GM12864 (cell line): ENCODE measurements around the gene RPAP3.

Experiments used
- DNase-seq: peaks from one replicate; pipeline ENCODE4 v3.0.0-alpha.2; 2011; ENCODE audit warnings: low read depth
- H3K4me3 ChIP-seq: 2 replicates; pipeline ENCODE4 v1.5.1; 2011; ENCODE audit warnings: mild to moderate bottlenecking, low read depth, low read length, control low read depth
- CTCF ChIP-seq: IDR thresholded peaks from 2 replicates; pipeline ENCODE4 v1.5.1; 2011; ENCODE audit warnings: low read depth, mild to moderate bottlenecking, moderate library complexity, low read length, control low read depth, inconsistent platforms; ENCODE audit errors: missing control alignments

RPAP3 gene

GRCh38 chr12:47737936-47738594 is 32.2 kb upstream of the RPAP3 start:
- H3K4me3 ChIP-seq, result no peak overlapping the region
- no peak for TF ChIP-seq CTCF
- DNase-seq, result no peak

DNA sequence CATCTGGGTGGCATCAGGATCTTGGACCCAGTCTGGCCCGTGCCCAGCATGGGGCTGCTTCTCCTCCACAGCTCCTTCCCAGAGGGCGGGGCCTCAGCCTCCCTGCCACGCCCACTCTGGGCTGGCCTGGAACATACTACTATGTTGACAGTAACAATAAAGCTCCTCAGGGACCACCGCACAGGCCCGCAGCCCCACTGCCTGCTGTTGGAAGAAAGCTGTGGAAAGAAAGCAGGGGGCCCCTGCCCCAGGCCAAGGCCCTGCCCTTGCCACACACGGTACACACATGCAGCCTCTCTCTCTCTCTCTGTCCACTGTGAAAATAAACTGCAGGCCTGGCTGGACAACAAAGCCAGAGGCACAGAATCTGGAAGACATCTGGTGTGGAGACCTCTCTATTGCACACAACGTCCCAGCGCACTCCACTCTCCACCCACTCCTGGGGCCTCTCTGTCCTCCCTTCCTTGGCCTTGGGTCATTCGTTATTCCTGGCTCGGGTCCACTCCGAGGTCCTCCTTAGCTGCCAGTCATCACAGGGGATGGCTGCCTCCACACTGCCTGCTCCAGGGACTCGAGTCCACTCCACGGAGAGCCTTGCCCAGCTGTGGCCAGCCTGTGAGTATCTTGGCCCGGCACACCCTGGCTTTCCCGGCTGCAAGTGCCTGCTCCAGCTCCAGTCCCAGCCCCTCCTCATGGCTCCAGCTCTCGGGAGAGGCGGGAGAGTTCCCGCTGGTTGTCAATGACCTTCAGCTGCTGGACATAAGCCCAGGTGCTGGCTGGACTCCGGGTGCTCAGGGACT is 31.2 kb upstream of the RPAP3 start:
- DNase-seq, result no peak
- no peak for TF ChIP-seq CTCF
- no peak overlapping the region for H3K4me3 ChIP-seq

GRCh38 chr12:47736216-47736615 is 30.4 kb upstream of the RPAP3 start:
- DNase-seq, result no peak
- H3K4me3 ChIP-seq, result no peak overlapping the region
- TF ChIP-seq CTCF, result no peak

- no peak for TF ChIP-seq CTCF
- no peak overlapping the region for H3K4me3 ChIP-seq
- DNase-seq, result no peak
These were observed 29.8 kb upstream of the RPAP3 start for GRCh38 chr12:47735649-47736048.

DNA sequence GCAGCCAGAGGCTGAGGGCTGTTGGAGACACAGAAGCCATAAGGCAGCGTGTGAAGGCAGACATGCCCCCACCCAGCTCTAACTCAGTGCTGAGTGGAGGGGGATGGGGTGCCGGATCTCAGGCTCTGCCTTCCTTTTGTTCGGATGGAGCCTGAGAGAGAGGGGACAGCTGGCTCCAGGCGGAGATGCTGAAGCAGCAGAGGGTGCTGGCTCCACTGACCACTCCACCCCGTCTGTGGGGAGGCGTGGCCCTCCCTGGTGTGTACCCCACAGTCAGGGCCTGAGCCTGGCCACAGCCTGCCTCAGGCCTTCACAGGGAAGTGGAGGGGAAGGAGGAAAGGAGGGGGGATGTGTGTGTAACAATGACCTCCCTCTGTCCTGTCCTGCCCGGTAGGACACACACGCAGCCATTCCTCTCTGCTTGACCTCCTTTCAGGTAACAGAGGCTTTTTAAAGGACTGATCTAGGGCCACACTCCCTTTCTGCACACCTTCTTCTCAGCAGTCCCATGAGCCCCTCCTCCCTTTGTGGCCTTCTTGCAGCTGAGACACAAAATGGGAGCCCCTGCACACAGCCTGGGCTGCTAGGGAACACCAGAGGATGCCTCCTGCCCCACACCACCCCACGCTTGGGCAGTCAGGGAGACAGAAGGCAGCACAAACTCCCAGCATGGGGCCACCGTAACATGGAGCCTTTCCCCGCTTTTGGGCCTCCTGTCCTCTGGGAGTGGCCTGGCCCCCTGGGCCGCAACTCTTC is 29.1 kb upstream of the RPAP3 start:
- H3K4me3 ChIP-seq, result no peak overlapping the region
- no peak for TF ChIP-seq CTCF

DNA sequence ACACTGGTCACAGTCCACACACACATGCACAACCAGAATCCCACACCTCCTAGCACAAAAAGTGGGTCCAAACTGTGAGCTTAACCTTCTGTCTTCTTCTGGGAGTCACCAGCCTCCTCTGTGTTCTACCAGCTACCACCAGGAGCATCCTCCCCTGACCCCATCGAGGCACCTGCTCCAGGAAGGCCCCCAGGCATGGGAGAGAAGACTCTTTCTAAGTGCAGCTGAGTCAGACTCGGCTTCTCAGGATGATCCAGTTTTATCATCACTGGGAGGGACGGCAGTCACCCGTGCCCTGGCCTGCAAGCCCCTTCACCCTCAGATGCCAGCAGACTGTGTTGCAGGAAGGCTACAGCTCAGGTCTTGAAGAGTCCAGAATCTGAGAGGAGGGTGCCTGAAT is 27.3 kb upstream of the RPAP3 start:
- TF ChIP-seq CTCF, result no peak
- no peak for DNase-seq
- no peak overlapping the region for H3K4me3 ChIP-seq

More for the DNA sequence above, 29.1 kb upstream of the RPAP3 start:
- DNase-seq, result no peak
